Mesenchymal stem cell (in vitro differentiated cells and primary cell): Measurements from ENCODE around the gene PRKAG2.

Experiments used
- DNase-seq: peaks from one replicate; pipeline ENCODE4 v3.0.0-alpha.2; 2013
- H2AFZ ChIP-seq: one replicate; pipeline ENCODE4 v1.6.1; 2013; ENCODE audit warnings: low read depth, mild to moderate bottlenecking, control low read depth, inconsistent platforms, low read length, moderate library complexity
- H2AK5ac ChIP-seq: 2 replicates; pipeline ENCODE4 v1.6.1; 2013; ENCODE audit warnings: low read length, moderate library complexity, mild to moderate bottlenecking, inconsistent platforms; ENCODE audit not compliant: severe bottlenecking
- H2BK120ac ChIP-seq: one replicate; pipeline ENCODE4 v1.6.1; 2013; ENCODE audit warnings: low read depth, mild to moderate bottlenecking, inconsistent platforms, low read length, moderate library complexity
- H2BK12ac ChIP-seq, 2 experiments: one replicate each; pipeline ENCODE4 v1.6.1; 2013; ENCODE audit warnings: inconsistent platforms in 2 of 2, low read length in 2 of 2, mild to moderate bottlenecking in 2 of 2, moderate library complexity in 2 of 2, control low read depth in 1 of 2
- H2BK15ac ChIP-seq: one replicate; pipeline ENCODE4 v1.6.1; 2013; ENCODE audit warnings: mild to moderate bottlenecking, low read depth, inconsistent platforms; ENCODE audit not compliant: poor library complexity, severe bottlenecking
- H2BK5ac ChIP-seq: 2 replicates; pipeline ENCODE4 v1.6.1; 2013; ENCODE audit warnings: low read depth, mild to moderate bottlenecking, low read length, control low read depth, inconsistent platforms; ENCODE audit not compliant: poor library complexity, severe bottlenecking
- H3K14ac ChIP-seq, 2 experiments: one replicate each; pipeline ENCODE4 v1.6.1; 2013; ENCODE audit warnings: inconsistent platforms in 2 of 2, low read length in 2 of 2, control low read depth in 1 of 2, mild to moderate bottlenecking in 1 of 2, moderate library complexity in 1 of 2
- H3K18ac ChIP-seq, 2 experiments: one replicate each; pipeline ENCODE4 v1.6.1; 2013; ENCODE audit warnings: inconsistent platforms in 2 of 2, low read length in 2 of 2, control low read depth in 1 of 2, low read depth in 1 of 2, mild to moderate bottlenecking in 1 of 2
- H3K23ac ChIP-seq, 2 experiments: one replicate each; pipeline ENCODE4 v1.6.1; 2013; ENCODE audit warnings: inconsistent platforms in 2 of 2, low read length in 2 of 2, mild to moderate bottlenecking in 2 of 2, moderate library complexity in 2 of 2, control low read depth in 1 of 2
- H3K27ac ChIP-seq: 2 replicates; pipeline ENCODE4 v1.5.1; 2013; ENCODE audit warnings: mild to moderate bottlenecking, moderate library complexity, low read length, control low read depth, inconsistent platforms; ENCODE audit not compliant: poor library complexity, severe bottlenecking
- H3K27me3 ChIP-seq, 2 experiments: 2 replicates each; pipeline versions ENCODE4 v1.6.1 to v1.7.0; 2013; ENCODE audit warnings: low read length in 2 of 2, mild to moderate bottlenecking in 2 of 2, moderate library complexity in 2 of 2, control low read depth in 1 of 2, inconsistent platforms in 1 of 2; ENCODE audit not compliant: control insufficient read depth in 1 of 2, insufficient read depth in 1 of 2
- H3K36me3 ChIP-seq, 2 experiments: 2 replicates each; pipeline versions ENCODE4 v1.6.1 to v1.7.0; 2013; ENCODE audit warnings: low read length in 2 of 2, control low read depth in 1 of 2, inconsistent platforms in 1 of 2, low read depth in 1 of 2, mild to moderate bottlenecking in 1 of 2; ENCODE audit not compliant: insufficient read depth in 2 of 2, control insufficient read depth in 1 of 2
- H3K4ac ChIP-seq, 2 experiments: one replicate each; pipeline ENCODE4 v1.6.1; 2013; ENCODE audit warnings: inconsistent platforms in 2 of 2, low read length in 2 of 2, mild to moderate bottlenecking in 2 of 2, moderate library complexity in 2 of 2, control low read depth in 1 of 2, low read depth in 1 of 2
- H3K4me1 ChIP-seq: 2 replicates; pipeline ENCODE4 v1.6.1; 2013; ENCODE audit warnings: low read depth, low read length, control low read depth; ENCODE audit not compliant: control insufficient read depth, insufficient read depth
- H3K4me2 ChIP-seq: 2 replicates; pipeline ENCODE4 v1.6.1; 2013; ENCODE audit warnings: low read length, mild to moderate bottlenecking, inconsistent platforms; ENCODE audit not compliant: poor library complexity, severe bottlenecking
- H3K4me3 ChIP-seq, 2 experiments: 2 replicates each; pipeline versions ENCODE4 v1.5.1 to v1.7.0; 2013; ENCODE audit warnings: low read length in 2 of 2, mild to moderate bottlenecking in 2 of 2, control low read depth in 1 of 2, low read depth in 1 of 2; ENCODE audit not compliant: insufficient read depth in 1 of 2
- H3K79me1 ChIP-seq: replicated peaks from 2 replicates; pipeline ENCODE4 v1.6.1; 2013; ENCODE audit warnings: mild to moderate bottlenecking, control low read depth, low read length, inconsistent platforms; ENCODE audit not compliant: poor library complexity, severe bottlenecking
- H3K9ac ChIP-seq: 2 replicates; pipeline ENCODE4 v1.7.0; 2013; ENCODE audit warnings: mild to moderate bottlenecking, low read length, moderate library complexity
- H3K9me3 ChIP-seq: 2 replicates; pipeline ENCODE4 v1.7.0; 2013; ENCODE audit warnings: mild to moderate bottlenecking, low read length; ENCODE audit not compliant: control insufficient read depth
- H4K8ac ChIP-seq: one replicate; pipeline ENCODE4 v1.6.1; 2013; ENCODE audit warnings: inconsistent platforms, mild to moderate bottlenecking, low read length, moderate library complexity
- H4K91ac ChIP-seq: one replicate; pipeline ENCODE4 v1.6.1; 2013; ENCODE audit warnings: mild to moderate bottlenecking, low read length, inconsistent platforms
- WGBS: methylation state at CpG from one replicate; pipeline ENCODE4 v1.1.7; 2013; ENCODE audit warnings: mixed read lengths; 5-methylcytosine and 5-hydroxymethylcytosine counted together

The PRKAG2 gene

GRCh38 chr7:151832138-151832537 is 44.8 kb downstream of the PRKAG2 start:
- H3K79me1 ChIP-seq = no peaks in the 10 kb centered on the region
- H4K8ac ChIP-seq = no peak overlapping the region
- H2AFZ ChIP-seq = no peak overlapping the region
- no peak overlapping the region for H3K14ac ChIP-seq
- no peak overlapping the region for H4K91ac ChIP-seq
- H2BK12ac ChIP-seq = no peak overlapping the region
- no peak overlapping the region for H3K18ac ChIP-seq
- no peak overlapping the region for H2BK120ac ChIP-seq
- no peak overlapping the region for H3K27ac ChIP-seq
- no peak overlapping the region for H3K4me2 ChIP-seq
- no peak overlapping the region for H3K23ac ChIP-seq
- H3K27me3 ChIP-seq = peaks cover 10 to 45% of the 10 kb centered on the region in 2 experiments
- H3K4me1 ChIP-seq = no peaks in the 10 kb centered on the region
- no peak overlapping the region for H3K4ac ChIP-seq
- 85% methylated on average over 5 of the region's 5 CpGs for WGBS
- H2BK5ac ChIP-seq = no peak overlapping the region
- H3K9ac ChIP-seq = no peak overlapping the region
- no peaks in the 10 kb centered on the region for H3K9me3 ChIP-seq
- no peak overlapping the region for H2AK5ac ChIP-seq
- DNase-seq = no peak
- no peak overlapping the region for H2BK15ac ChIP-seq
- H3K36me3 ChIP-seq = no peaks in the 10 kb centered on the region
- no peak overlapping the region for H3K4me3 ChIP-seq

GRCh38 chr7:151831606-151832005 is 45.3 kb downstream of the PRKAG2 start:
- Histone ChIP-seq H3K4me2 (no peak overlapping the region), H3K4ac (no peak overlapping the region), H3K9me3 (no peaks in the 10 kb centered on the region), H3K23ac (no peak overlapping the region), H3K4me1 (no peaks in the 10 kb centered on the region), H3K27ac (no peak overlapping the region), H2BK15ac (no peak overlapping the region), H3K9ac (no peak overlapping the region), H2BK120ac (no peak overlapping the region), H2AK5ac (no peak overlapping the region), H3K27me3 (peaks cover 10 to 45% of the 10 kb centered on the region in 2 experiments), H2BK12ac (no peak overlapping the region), H3K36me3 (no peaks in the 10 kb centered on the region), H3K18ac (no peak overlapping the region), H3K14ac (peak overlapping the region in 1 of 2 experiments; percentile 79), H3K4me3 (no peak overlapping the region), H4K91ac (no peak overlapping the region), H2AFZ (peak overlapping the region; percentile 15), H2BK5ac (no peak overlapping the region), H3K79me1 (no peaks in the 10 kb centered on the region), H4K8ac (no peak overlapping the region)
- no peak for DNase-seq
- WGBS = 75% methylated on average over 11 of the region's 13 CpGs

- Histone ChIP-seq H3K23ac (no peak overlapping the region), H4K8ac (no peak overlapping the region), H4K91ac (no peak overlapping the region), H3K36me3 (no peaks in the 10 kb centered on the region), H2BK12ac (no peak overlapping the region), H3K4me2 (no peak overlapping the region), H3K27ac (no peak overlapping the region), H2AFZ (no peak overlapping the region), H3K9ac (no peak overlapping the region), H3K14ac (no peak overlapping the region), H3K9me3 (no peaks in the 10 kb centered on the region), H3K4me3 (no peak overlapping the region), H3K27me3 (peaks cover 16 to 44% of the 10 kb centered on the region in 2 experiments), H2AK5ac (no peak overlapping the region), H3K4me1 (no peaks in the 10 kb centered on the region), H3K79me1 (no peaks in the 10 kb centered on the region), H3K18ac (no peak overlapping the region), H3K4ac (no peak overlapping the region), H2BK5ac (no peak overlapping the region), H2BK120ac (no peak overlapping the region), H2BK15ac (no peak overlapping the region)
- WGBS = 87% methylated on average over 22 of the region's 26 CpGs
- DNase-seq = no peak
Observed at GRCh38 chr7:151830121-151830830, 46.6 kb downstream of the PRKAG2 start.

GRCh38 chr7:151829707-151830106 is 47.2 kb downstream of the PRKAG2 start:
- Histone ChIP-seq H2AK5ac (no peak overlapping the region), H3K27me3 (peaks cover 17 to 43% of the 10 kb centered on the region in 2 experiments), H3K79me1 (no peaks in the 10 kb centered on the region), H4K8ac (no peak overlapping the region), H3K14ac (no peak overlapping the region), H3K27ac (no peak overlapping the region), H3K9me3 (no peaks in the 10 kb centered on the region), H3K36me3 (no peaks in the 10 kb centered on the region), H2BK120ac (no peak overlapping the region), H2BK12ac (no peak overlapping the region), H3K4ac (no peak overlapping the region), H2BK5ac (no peak overlapping the region), H4K91ac (no peak overlapping the region), H3K9ac (no peak overlapping the region), H3K18ac (no peak overlapping the region), H3K4me2 (no peak overlapping the region), H3K23ac (no peak overlapping the region), H2BK15ac (no peak overlapping the region), H2AFZ (no peak overlapping the region), H3K4me1 (no peaks in the 10 kb centered on the region), H3K4me3 (no peak overlapping the region)
- no peak for DNase-seq
- WGBS = 92% methylated on average over 13 of the region's 13 CpGs
